ENCODE data around the gene STARD3. TPM values are rescaled to one million over a fixed set of nuclear protein-coding genes. Genes with fewer than 3 reads are reported as not detected.

Gene STARD3
- total RNA-seq, 1 donor from 2014 or later = 51.2 TPM

GRCh38 chr17:39640591-39641031 lies 3.7 kb downstream of the STARD3 start:
- H3K9me3 ChIP-seq (ENCODE audit: insufficient read depth, low read depth, low read length) = no peaks in the 10 kb centered on the region
- DNase-seq (ENCODE audit: low read depth) = no peak
- Mint-ChIP-seq H3K36me3 (ENCODE audit: low read depth, unreplicated experiment) (peaks cover 3% of the 10 kb centered on the region), H3K27ac (ENCODE audit: unreplicated experiment) (peak overlapping the region; percentile 75), H3K27me3 (ENCODE audit: low read depth, unreplicated experiment) (no peaks in the 10 kb centered on the region), H3K9me3 (ENCODE audit: unreplicated experiment) (no peaks in the 10 kb centered on the region), H3K4me1 (ENCODE audit: low read depth, unreplicated experiment) (peaks cover 49% of the 10 kb centered on the region), H3K4me3 (ENCODE audit: unreplicated experiment) (peak overlapping the region; percentile 70)
- no peak overlapping the region for H3K4me3 ChIP-seq (ENCODE audit: insufficient read depth, low read depth, low read length)
- peaks cover 80% of the 10 kb centered on the region for H3K79me2 ChIP-seq (ENCODE audit: insufficient read depth, low read length)
- no peak overlapping the region for H3K9ac ChIP-seq (ENCODE audit: low read length)
- H3K36me3 ChIP-seq (ENCODE audit: insufficient read depth, low read length) = no peaks in the 10 kb centered on the region
- no peak for TF ChIP-seq EZH2 (IDR thresholded peaks at IDR 0.05; ENCODE audit: insufficient read depth, low read length)
- TF ChIP-seq CTCF (IDR thresholded peaks at IDR 0.05; ENCODE audit: insufficient read depth, low read depth, low read length) = no peak
- FAIRE-seq = no peak
- H3K4me1 ChIP-seq (ENCODE audit: insufficient read depth, low read length) = peaks cover 28% of the 10 kb centered on the region
- H3K27me3 ChIP-seq (ENCODE audit: insufficient read depth, low read length) = no peaks in the 10 kb centered on the region
- H2AFZ ChIP-seq (ENCODE audit: low read depth, low read length) = no peak overlapping the region
- H3K4me2 ChIP-seq (ENCODE audit: low read length) = no peak overlapping the region
- no peak overlapping the region for H3K27ac ChIP-seq (ENCODE audit: low read depth, low read length)
- peaks cover 73% of the 10 kb centered on the region for H4K20me1 ChIP-seq (ENCODE audit: insufficient read depth, low read length)

GRCh38 chr17:39641097-39641496 lies 4.2 kb downstream of the STARD3 start:
- H3K9me3 ChIP-seq (ENCODE audit: insufficient read depth, low read depth, low read length) = no peaks in the 10 kb centered on the region
- H4K20me1 ChIP-seq (ENCODE audit: insufficient read depth, low read length) = peaks cover 76% of the 10 kb centered on the region
- Mint-ChIP-seq H3K9me3 (ENCODE audit: unreplicated experiment) (no peaks in the 10 kb centered on the region), H3K27ac (ENCODE audit: unreplicated experiment) (no peak overlapping the region), H3K27me3 (ENCODE audit: low read depth, unreplicated experiment) (no peaks in the 10 kb centered on the region), H3K4me3 (ENCODE audit: unreplicated experiment) (no peak overlapping the region), H3K4me1 (ENCODE audit: low read depth, unreplicated experiment) (peaks cover 50% of the 10 kb centered on the region), H3K36me3 (ENCODE audit: low read depth, unreplicated experiment) (peaks cover 3% of the 10 kb centered on the region)
- FAIRE-seq (no peak), DNase-seq (ENCODE audit: low read depth) (no peak)
- no peaks in the 10 kb centered on the region for H3K36me3 ChIP-seq (ENCODE audit: insufficient read depth, low read length)
- no peak overlapping the region for H2AFZ ChIP-seq (ENCODE audit: low read depth, low read length)
- no peak overlapping the region for H3K9ac ChIP-seq (ENCODE audit: low read length)
- peaks cover 81% of the 10 kb centered on the region for H3K79me2 ChIP-seq (ENCODE audit: insufficient read depth, low read length)
- H3K4me3 ChIP-seq (ENCODE audit: insufficient read depth, low read depth, low read length) = no peak overlapping the region
- no peak overlapping the region for H3K27ac ChIP-seq (ENCODE audit: low read depth, low read length)
- no peaks in the 10 kb centered on the region for H3K27me3 ChIP-seq (ENCODE audit: insufficient read depth, low read length)
- TF ChIP-seq EZH2 (IDR thresholded peaks at IDR 0.05; ENCODE audit: insufficient read depth, low read length) (no peak), CTCF (IDR thresholded peaks at IDR 0.05; ENCODE audit: insufficient read depth, low read depth, low read length) (no peak)
- peaks cover 28% of the 10 kb centered on the region for H3K4me1 ChIP-seq (ENCODE audit: insufficient read depth, low read length)
- no peak overlapping the region for H3K4me2 ChIP-seq (ENCODE audit: low read length)

- Histone ChIP-seq H3K36me3 (ENCODE audit: insufficient read depth, low read length) (no peaks in the 10 kb centered on the region), H3K79me2 (ENCODE audit: insufficient read depth, low read length) (peaks cover 86% of the 10 kb centered on the region), H3K4me1 (ENCODE audit: insufficient read depth, low read length) (peaks cover 25% of the 10 kb centered on the region), H4K20me1 (ENCODE audit: insufficient read depth, low read length) (peaks cover 82% of the 10 kb centered on the region), H3K9ac (ENCODE audit: low read length) (no peak overlapping the region), H2AFZ (ENCODE audit: low read depth, low read length) (no peak overlapping the region), H3K4me2 (ENCODE audit: low read length) (no peak overlapping the region), H3K27me3 (ENCODE audit: insufficient read depth, low read length) (no peaks in the 10 kb centered on the region), H3K9me3 (ENCODE audit: insufficient read depth, low read depth, low read length) (no peaks in the 10 kb centered on the region), H3K4me3 (ENCODE audit: insufficient read depth, low read depth, low read length) (no peak overlapping the region), H3K27ac (ENCODE audit: low read depth, low read length) (no peak overlapping the region)
- Mint-ChIP-seq H3K27me3 (ENCODE audit: low read depth, unreplicated experiment) (no peaks in the 10 kb centered on the region), H3K36me3 (ENCODE audit: low read depth, unreplicated experiment) (peaks cover 3% of the 10 kb centered on the region), H3K4me3 (ENCODE audit: unreplicated experiment) (no peak overlapping the region), H3K4me1 (ENCODE audit: low read depth, unreplicated experiment) (peaks cover 50% of the 10 kb centered on the region), H3K27ac (ENCODE audit: unreplicated experiment) (no peak overlapping the region), H3K9me3 (ENCODE audit: unreplicated experiment) (no peaks in the 10 kb centered on the region)
- FAIRE-seq (no peak), DNase-seq (ENCODE audit: low read depth) (no peak)
- TF ChIP-seq EZH2 (IDR thresholded peaks at IDR 0.05; ENCODE audit: insufficient read depth, low read length) (no peak), CTCF (IDR thresholded peaks at IDR 0.05; ENCODE audit: insufficient read depth, low read depth, low read length) (no peak)
Measured at GRCh38 chr17:39641883-39642282, 4.9 kb downstream of the STARD3 start.
